NCI-H1436 treated with DMSO at 0.1 percent for 48 hours (cell line): Measurements from ENCODE around the gene MYH9.
"Not testable (repeated sequence)": the region's sequence is repeated elsewhere in the genome, so short reads cannot be mapped to it uniquely, and the experiment has no call there.

Experiments used
- DNase-seq: peaks from one replicate; lab custom pipeline; 2025; lab: John Stamatoyannopoulos, UW

The MYH9 gene

GRCh38 chr22:36387959-36388726 lies at the start of gene MYH9:
MYH9 (minus strand) TSS chr22:36387967; CDS start chr22:36349236, 38,731 bp downstream.
- peak; percentile 96 for DNase-seq

DNA sequence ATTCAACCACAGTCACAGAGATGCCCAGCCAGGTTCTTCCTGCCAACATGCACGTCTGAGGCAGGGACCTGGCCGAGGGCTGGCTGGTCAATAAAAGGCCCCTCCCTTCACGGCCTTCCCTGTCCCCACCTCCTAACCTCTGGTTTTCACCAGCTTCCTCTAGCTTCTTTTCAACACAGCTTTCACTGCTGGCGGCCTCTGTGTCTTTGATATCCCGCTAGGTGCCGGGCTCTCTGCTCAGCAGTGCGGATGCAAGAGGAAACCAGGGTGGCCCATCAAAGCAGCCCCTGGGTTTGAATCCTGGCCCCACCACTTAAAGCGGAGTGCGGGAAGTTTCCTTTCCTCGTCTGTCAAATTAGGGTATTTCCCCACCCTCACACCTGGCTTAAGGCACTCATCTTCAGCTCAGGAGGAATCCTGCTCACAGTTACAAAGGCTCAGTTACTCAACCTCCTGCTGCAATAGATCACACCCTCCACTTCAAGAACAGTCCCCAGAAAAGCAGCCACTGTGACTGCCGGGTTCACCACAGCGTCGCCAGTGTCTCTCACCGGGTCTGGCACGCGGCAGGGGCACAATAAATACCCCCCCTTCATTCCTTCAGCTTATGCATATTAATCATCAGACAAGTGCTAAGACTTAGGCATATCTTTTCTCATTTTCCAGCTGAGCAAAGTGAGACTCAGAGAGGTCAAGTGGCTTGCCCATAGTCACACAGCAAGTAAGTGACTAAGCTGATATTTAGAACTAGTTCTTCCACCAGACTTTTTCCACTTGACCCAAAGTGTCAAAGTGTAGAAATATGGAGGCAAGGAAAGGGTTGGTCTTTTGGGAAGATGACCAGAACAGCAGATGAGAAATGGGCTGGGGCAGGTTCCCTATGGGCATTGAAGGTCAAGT lies 48.0 kb upstream of the MYH9 start:
- DNase-seq, result no peak

GRCh38 chr22:36433318-36434231 lies 45.8 kb upstream of the MYH9 start:
- DNase-seq, result no peak

DNA sequence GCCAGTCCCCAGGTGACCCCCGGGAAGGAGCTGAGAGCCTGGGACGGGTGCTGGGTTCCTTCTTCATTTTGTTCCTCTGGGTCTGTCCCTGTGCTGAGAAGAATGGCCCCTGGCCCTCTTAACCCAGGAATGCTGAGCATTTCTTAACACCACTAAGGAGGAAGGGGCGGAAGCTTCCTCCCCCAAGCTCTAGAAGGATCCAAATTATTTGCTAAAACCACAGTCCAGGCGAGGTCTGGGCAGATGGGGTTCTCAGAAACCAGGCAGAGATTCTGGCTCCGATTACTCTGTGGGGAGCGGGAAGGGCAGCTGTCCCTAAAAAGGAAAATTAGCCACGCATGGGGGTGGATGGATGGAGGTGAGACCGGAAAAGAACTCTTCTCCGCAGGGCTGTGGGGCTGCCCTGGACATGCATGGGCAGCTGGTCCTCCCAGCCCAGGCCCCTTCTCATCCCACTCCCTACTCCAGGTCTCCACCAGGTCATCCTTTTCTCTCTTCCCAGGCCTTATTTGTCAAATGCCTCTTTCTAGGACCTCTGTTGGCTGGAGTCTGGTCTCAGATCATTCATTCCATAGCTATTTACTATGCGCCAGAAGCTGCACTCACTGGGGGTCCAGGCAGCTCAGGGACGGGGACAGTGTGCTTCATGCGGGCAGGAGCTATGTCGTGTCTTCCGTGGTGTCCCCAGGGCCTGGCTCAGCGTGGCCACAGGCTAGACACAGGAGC lies 45.0 kb upstream of the MYH9 start:
- no peak for DNase-seq

DNA sequence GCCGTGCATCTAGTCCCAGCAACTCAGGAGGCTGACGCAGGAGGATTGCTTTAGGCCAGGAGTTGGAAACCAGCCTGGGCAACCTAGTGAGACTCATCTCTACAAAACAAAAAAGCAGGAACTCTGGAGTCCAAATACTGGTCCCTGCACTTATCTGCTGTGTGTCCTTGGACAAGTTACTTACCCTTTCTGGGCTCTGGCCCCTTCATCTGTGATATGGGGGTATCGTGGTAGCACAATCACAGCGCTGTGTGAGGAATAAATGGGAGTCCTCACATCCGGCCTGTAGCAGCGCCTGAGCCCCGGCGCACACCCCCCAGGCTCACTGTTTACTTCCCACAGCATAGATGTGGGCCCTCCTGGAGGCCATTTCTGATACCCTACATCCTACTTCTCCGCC lies 44.2 kb upstream of the MYH9 start:
- DNase-seq, result no peak

DNA sequence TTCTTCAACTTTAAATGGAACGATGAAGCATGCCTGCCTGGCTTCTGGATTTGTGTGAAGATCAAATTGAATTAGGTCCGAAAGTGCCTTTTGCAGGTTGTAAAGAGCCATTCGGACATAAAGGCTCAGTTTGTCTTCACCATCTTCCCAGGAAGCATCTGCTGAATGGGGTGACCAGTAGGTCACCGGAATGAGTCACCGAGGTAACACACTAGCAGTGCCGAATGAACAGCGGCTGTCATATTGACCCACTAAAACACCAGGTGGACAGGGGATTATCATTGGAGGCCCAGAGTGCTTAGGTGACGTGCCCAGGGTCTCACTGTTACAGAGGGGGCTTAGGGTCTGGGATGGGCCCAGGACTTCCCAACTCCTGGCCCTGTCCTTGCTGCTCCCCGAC lies 43.1 kb upstream of the MYH9 start:
- DNase-seq, result no peak

GRCh38 chr22:36427952-36428351 lies 40.2 kb upstream of the MYH9 start:
- not testable (repeated sequence) for DNase-seq

GRCh38 chr22:36425977-36426523 lies 38.3 kb upstream of the MYH9 start:
- DNase-seq, result no peak

DNA sequence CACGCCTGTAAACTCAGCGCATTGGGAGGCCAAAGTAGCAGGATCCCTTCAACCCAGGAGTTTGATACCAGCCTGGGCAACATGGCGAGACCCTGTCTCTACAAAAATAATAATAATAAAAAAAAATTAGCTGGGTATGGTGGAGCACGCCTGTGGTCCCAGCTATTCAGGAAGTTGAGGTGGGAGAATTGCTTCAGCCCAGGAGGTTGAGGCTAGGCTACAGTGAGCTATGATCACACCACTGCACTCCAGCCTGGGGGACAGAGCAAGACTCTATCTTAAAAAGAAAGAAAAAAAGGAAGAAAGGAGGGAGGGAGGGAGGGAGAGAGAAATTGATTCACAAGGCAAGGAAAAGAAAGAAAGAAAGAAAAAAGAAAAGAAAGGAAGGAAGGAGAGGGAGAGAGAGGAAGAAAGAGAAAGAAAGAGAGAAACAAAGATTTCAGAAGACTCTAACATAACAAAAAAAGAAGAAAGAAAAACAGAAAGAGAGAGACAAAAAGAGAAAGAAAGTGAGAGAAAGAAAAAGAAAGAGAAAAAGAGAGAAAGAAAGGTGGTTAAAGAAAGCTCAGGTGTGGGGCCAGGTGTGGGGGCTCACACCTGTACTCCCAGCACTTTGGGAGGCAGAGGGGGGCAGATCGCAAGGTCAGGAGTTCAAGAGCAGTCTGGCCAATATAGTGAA lies 37.3 kb upstream of the MYH9 start:
- no peak for DNase-seq

DNA sequence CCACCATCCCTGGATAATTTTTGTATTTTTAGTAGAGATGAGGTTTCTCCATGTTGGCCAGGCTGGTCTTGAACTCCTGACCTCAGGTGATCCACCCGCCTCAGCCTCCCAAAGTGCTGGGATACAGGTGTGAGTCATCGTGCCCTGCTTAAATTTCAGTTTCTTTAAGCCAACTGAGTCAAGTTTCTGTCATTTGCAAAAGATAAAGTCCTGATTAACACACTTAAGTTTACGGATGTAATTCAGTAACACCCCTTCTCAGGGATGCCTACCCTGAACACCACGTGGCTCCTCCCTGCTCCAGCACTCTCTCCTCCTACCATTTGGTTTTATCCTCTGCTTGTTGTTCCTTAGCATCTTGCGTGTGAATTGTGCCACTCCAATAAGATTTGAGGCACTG lies 36.7 kb upstream of the MYH9 start:
- not testable (repeated sequence) for DNase-seq

- DNase-seq, result no peak
Observed at GRCh38 chr22:36423461-36424404, 36.0 kb upstream of the MYH9 start.

- peak; percentile 17 for DNase-seq
Observed at GRCh38 chr22:36422287-36423014, 34.7 kb upstream of the MYH9 start.

DNA sequence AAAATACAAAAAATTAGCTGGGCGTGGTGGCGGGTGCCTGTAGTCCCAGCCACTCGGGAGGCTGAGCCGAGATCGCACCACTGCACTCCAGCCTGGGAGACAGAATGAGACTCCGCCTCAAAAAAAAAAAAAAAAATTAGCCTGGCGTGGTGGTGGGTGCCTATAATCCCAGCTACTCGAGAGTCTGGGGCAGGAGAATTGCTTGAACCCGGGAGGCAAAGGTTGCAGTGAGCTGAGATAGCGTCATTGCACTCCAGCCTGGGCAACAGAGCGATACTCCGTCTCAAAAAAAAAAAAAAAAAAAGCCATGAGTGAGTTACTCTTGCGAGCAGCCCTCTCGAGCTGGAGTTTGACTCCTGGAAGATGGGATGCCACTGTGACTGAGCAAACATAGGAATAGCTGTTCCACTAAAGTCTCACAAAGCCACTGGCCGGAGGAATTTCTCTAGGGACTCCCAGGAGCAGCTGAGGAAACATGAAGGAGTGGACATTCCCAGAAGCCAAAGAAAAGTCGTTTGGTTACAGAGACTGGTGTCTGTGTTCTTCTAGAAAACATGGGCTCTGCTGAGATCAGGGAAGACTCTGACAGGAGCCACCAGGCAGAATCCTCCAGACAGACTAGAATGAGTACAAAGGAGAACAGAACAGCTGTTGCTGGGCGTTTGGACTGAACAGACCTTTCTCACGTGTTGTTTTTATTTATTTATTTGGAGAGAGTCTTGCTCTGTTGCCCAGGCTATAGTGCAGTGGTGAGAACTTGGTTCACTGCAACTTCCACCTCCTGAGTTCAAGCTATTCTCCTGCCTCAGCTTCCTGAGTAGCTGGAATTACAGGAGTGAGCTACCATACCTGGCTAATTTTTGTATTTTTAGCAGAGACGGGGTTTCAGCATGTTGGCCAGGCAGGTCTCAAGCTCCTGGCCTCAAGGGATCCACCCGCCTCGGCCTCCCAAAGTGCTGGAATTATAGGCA lies 32.4 kb upstream of the MYH9 start:
- DNase-seq, result no peak

GRCh38 chr22:36419177-36419911 lies 31.6 kb upstream of the MYH9 start:
- DNase-seq, result no peak

DNA sequence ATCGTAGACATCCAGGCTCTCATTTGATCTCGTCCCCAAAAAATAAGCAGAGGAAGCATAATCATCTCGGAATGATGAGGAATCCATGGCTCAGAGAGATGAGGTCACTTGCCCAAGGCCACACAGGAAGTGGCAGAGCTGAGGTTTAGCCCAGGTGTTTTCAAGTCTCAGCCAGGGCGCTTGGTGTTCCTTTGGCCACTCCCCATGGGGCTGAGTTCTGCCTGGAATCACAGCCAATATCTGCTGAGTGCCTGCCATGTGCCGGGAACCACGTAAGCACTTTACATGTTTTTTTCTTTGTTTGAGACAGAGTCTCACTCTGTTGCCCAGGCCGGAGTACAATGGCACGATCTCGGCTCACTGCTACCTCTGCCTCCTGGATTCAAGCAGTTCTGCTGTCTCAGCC lies 29.5 kb upstream of the MYH9 start:
- DNase-seq, result no peak

DNA sequence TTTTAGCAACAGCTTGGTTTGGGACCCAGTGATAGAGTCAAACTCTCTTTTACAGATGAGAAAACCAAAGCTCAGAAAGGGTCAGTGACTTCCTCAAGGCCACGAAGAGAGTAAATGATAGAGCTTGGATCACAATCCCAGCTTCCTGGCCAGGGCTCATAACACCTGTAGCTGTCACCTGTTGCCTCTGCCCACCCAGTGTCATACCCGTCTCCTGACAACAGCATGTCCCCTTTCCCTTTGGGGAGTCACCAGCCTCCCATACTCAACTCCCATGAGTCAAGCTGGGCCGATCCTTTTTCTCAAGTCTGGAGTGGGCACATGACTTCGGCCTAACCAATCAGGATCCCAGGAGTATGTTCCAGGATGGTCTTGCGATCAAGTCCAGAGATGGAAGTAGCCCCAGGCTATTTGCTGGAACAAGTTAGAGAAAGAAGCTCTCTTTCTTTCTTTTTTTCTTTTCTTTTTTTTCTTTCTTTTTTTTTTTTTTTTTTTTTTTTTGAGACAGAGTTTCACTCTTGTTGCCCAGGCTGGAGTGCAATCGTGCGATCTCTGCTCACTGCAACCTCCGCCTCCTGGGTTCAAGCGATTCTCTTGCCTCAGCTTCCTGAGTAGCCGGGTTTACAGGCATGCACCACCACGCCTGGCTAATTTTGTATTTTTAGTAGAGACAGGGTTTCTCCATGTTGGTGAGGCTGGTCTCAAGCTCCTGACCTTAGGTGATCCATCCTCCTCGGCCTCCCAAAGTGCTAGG lies 27.8 kb upstream of the MYH9 start:
- no peak for DNase-seq
